Nephron progenitor cell (in vitro differentiated cells): ENCODE measurements around the gene NUTM1.
"Not testable (repeated sequence)": the region's sequence is repeated elsewhere in the genome, so short reads cannot be mapped to it uniquely, and the experiment has no call there.

Source experiments
- DNase-seq: peaks from one replicate; pipeline ENCODE4 v3.0.0; 2021
- H3K27ac Mint-ChIP-seq: 2 replicates; pipeline ENCODE4 v1.8.0; 2021; ENCODE audit warnings: mild to moderate bottlenecking, moderate library complexity, mixed read lengths
- H3K27me3 Mint-ChIP-seq: 2 replicates; pipeline ENCODE4 v1.8.0; 2021; ENCODE audit warnings: mild to moderate bottlenecking, low read depth, mixed read lengths; ENCODE audit not compliant: poor library complexity
- H3K36me3 Mint-ChIP-seq: 2 replicates; pipeline ENCODE4 v1.8.0; 2021; ENCODE audit warnings: low read depth, mixed read lengths
- H3K4me1 Mint-ChIP-seq: 2 replicates; pipeline ENCODE4 v1.8.0; 2021; ENCODE audit warnings: mixed read lengths
- H3K4me3 Mint-ChIP-seq: 2 replicates; pipeline ENCODE4 v1.8.0; 2021; ENCODE audit warnings: mild to moderate bottlenecking, moderate library complexity, mixed read lengths
- H3K9me3 Mint-ChIP-seq: 2 replicates; pipeline ENCODE4 v1.8.0; 2021; ENCODE audit warnings: mild to moderate bottlenecking, moderate library complexity, mixed read lengths
- TF ChIP-seq, protein P1 (sequence below): fragments of 200-600 bp; sonication (generic); IDR thresholded peaks from 2 replicates; pipeline ENCODE4 v1.5.0; 2021; ENCODE audit warnings: antibody characterized with exemption

Gene NUTM1

DNA sequence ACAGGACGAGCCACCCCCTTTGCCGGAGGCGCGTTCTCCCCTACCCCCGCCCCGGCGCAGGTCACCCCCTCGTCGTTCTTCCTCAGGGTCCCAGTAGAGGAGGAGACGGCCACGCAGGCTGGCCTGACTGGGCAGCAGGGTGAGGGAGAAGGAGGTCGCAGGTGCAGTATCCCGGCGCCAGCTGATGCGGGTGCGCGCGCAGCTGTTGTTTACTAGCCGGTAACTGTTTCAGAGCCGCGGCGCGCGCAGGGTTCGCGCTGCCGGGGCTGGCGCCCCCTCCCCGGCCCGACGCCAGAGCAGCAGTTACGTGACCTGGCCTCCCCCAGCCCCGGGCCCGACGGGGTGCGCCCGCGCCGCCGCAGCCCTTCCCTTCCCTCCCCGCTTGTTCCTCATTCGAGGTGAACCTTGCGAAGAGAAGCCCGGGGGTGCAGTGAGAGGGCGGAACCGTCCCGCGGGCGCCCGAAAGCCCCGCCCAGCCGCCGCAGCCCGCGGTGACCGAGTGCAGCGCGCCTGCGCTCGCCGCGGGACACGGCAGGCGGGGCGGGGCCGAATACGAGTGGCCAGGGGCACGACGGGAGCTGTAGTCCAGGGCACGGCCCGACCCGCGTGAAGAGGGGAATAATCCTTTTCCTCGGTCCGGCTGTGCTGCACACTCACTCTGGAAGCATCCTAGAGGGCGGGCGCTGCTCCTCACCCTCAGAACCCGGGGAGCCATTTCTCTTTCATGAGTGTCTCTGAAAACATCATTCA lies 5.4 kb upstream of the NUTM1 start, which contains the start of gene SLC12A6:
SLC12A6 (minus strand) TSS at position 225 of the 750 bp plus-strand sequence. CDS start 1,101 bp downstream, outside the sequence.
- Mint-ChIP-seq H3K27me3 (peaks cover 14% of the 10 kb centered on the region), H3K9me3 (peaks cover 4% of the 10 kb centered on the region), H3K27ac (no peak within 1 kb of the TSS), H3K4me3 (peak within 1 kb of the TSS; percentile 97), H3K36me3 (peaks cover 22% of the 10 kb centered on the region), H3K4me1 (peaks cover 63% of the 10 kb centered on the region)
- TF ChIP-seq, protein P1, sequence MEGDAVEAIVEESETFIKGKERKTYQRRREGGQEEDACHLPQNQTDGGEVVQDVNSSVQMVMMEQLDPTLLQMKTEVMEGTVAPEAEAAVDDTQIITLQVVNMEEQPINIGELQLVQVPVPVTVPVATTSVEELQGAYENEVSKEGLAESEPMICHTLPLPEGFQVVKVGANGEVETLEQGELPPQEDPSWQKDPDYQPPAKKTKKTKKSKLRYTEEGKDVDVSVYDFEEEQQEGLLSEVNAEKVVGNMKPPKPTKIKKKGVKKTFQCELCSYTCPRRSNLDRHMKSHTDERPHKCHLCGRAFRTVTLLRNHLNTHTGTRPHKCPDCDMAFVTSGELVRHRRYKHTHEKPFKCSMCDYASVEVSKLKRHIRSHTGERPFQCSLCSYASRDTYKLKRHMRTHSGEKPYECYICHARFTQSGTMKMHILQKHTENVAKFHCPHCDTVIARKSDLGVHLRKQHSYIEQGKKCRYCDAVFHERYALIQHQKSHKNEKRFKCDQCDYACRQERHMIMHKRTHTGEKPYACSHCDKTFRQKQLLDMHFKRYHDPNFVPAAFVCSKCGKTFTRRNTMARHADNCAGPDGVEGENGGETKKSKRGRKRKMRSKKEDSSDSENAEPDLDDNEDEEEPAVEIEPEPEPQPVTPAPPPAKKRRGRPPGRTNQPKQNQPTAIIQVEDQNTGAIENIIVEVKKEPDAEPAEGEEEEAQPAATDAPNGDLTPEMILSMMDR: no peak
- peak; percentile 94 for DNase-seq

GRCh38 chr15:34338347-34338746 lies 4.8 kb upstream of the NUTM1 start:
- no peak overlapping the region for H3K27ac Mint-ChIP-seq
- H3K4me1 Mint-ChIP-seq: peaks cover 58% of the 10 kb centered on the region
- TF ChIP-seq, protein P1: no peak
- H3K27me3 Mint-ChIP-seq: peaks cover 14% of the 10 kb centered on the region
- no peak for DNase-seq
- peaks cover 22% of the 10 kb centered on the region for H3K36me3 Mint-ChIP-seq
- H3K9me3 Mint-ChIP-seq: peaks cover 4% of the 10 kb centered on the region
- peak overlapping the region; percentile 79 for H3K4me3 Mint-ChIP-seq

DNA sequence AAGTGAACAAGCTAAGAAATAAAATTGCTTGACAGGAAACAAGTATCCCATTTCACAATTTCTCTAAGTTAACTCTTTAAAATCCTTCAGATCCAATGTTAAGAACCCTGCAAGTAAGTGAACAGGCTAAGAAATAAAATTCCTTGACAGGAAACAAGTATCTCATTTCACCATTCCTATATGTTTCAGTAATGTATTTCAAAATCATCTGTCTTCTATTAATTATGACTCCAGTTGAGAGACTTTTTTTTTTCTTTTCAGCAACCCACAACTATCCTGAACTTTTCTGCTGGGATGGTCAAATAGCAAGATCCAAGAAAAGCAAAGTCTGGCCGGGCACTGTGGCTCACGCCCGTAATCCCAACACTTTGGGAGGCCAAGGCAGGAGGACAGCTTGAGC lies 3.2 kb upstream of the NUTM1 start:
- no peak for DNase-seq
- TF ChIP-seq, protein P1: no peak
- Mint-ChIP-seq H3K27ac (no peak overlapping the region), H3K4me3 (peak overlapping the region; percentile 45), H3K9me3 (peaks cover 4% of the 10 kb centered on the region), H3K36me3 (peaks cover 22% of the 10 kb centered on the region), H3K27me3 (peaks cover 16% of the 10 kb centered on the region), H3K4me1 (peaks cover 46% of the 10 kb centered on the region)

GRCh38 chr15:34341381-34342212 lies 1.5 kb upstream of the NUTM1 start:
- Mint-ChIP-seq H3K27ac (peak overlapping the region; percentile 82), H3K27me3 (peaks cover 15% of the 10 kb centered on the region), H3K36me3 (peaks cover 22% of the 10 kb centered on the region), H3K9me3 (peaks cover 4% of the 10 kb centered on the region), H3K4me3 (no peak overlapping the region), H3K4me1 (peaks cover 30% of the 10 kb centered on the region)
- no peak for DNase-seq
- TF ChIP-seq, protein P1: no peak

- peaks cover 11% of the 10 kb centered on the region for H3K27me3 Mint-ChIP-seq
- peaks cover 23% of the 10 kb centered on the region for H3K4me1 Mint-ChIP-seq
- not testable (repeated sequence) for DNase-seq, H3K4me3 Mint-ChIP-seq, H3K9me3 Mint-ChIP-seq
- peaks cover 22% of the 10 kb centered on the region for H3K36me3 Mint-ChIP-seq
- peak overlapping the region; percentile 82 for H3K27ac Mint-ChIP-seq
These were observed 840 bp upstream of the NUTM1 start for GRCh38 chr15:34342213-34342736.

GRCh38 chr15:34347951-34348638 lies 5.0 kb downstream of the NUTM1 start:
- Mint-ChIP-seq H3K36me3 (no peaks in the 10 kb centered on the region), H3K4me3 (no peak overlapping the region), H3K9me3 (no peaks in the 10 kb centered on the region), H3K27ac (no peak overlapping the region), H3K27me3 (peaks cover 11% of the 10 kb centered on the region), H3K4me1 (peaks cover 4% of the 10 kb centered on the region)
- TF ChIP-seq, protein P1: no peak
- no peak for DNase-seq
